Calu3 (cell line): ENCODE measurements around the gene SAV1. TPM values are rescaled to one million over a fixed set of nuclear protein-coding genes. Genes with fewer than 3 reads are reported as not detected.
"Not testable (repeated sequence)": the region's sequence is repeated elsewhere in the genome, so short reads cannot be mapped to it uniquely, and the experiment has no call there.

Source experiments
- BruUV-seq: library from RNA; stranded (reverse); fragments of 400-500 nt; replicated peaks from 2 replicates; lab custom pipeline; 2021; lab: Mats Ljungman, UMichigan
- CTCF ChIA-PET: fragments of 300-600 bp; sonication (Branson Sonifier 250); formaldehyde crosslinking; loops from one replicate; lab custom pipeline; 2022; ENCODE audit warnings: antibody characterized with exemption; lab: Charles Lee
- DNase-seq: peaks from one replicate; pipeline ENCODE4 v3.0.0; 2022
- H3K27ac Mint-ChIP-seq: one replicate; pipeline ENCODE4 v1.8.0; 2022; ENCODE audit warnings: mixed read lengths; ENCODE audit not compliant: unreplicated experiment
- H3K27me3 Mint-ChIP-seq: one replicate; pipeline ENCODE4 v1.8.0; 2022; ENCODE audit warnings: mixed read lengths; ENCODE audit not compliant: unreplicated experiment
- H3K36me3 Mint-ChIP-seq: one replicate; pipeline ENCODE4 v1.8.0; 2022; ENCODE audit warnings: mild to moderate bottlenecking, moderate library complexity, mixed read lengths; ENCODE audit not compliant: insufficient read depth, unreplicated experiment
- H3K4me1 Mint-ChIP-seq: one replicate; pipeline ENCODE4 v1.8.0; 2022; ENCODE audit warnings: mild to moderate bottlenecking, low read depth, mixed read lengths; ENCODE audit not compliant: unreplicated experiment
- H3K4me3 Mint-ChIP-seq: one replicate; pipeline ENCODE4 v1.8.0; 2022; ENCODE audit warnings: mild to moderate bottlenecking, low read depth, moderate library complexity, mixed read lengths; ENCODE audit not compliant: unreplicated experiment
- H3K9me3 Mint-ChIP-seq: one replicate; pipeline ENCODE4 v1.8.0; 2022; ENCODE audit warnings: low read depth, mixed read lengths; ENCODE audit not compliant: unreplicated experiment
- CTCF ChIP-seq: fragments of 200-600 bp; IDR thresholded peaks from one replicate; pipeline ENCODE4 v1.8.0; 2022; ENCODE audit warnings: antibody characterized with exemption; ENCODE audit not compliant: unreplicated experiment
- intact Hi-C: fragments of 100-400 bp; cut with micrococcal nuclease; formaldehyde crosslinking; loops from one replicate; pipeline ENCODE4 v1.10.0; 2022; ENCODE audit not compliant: unreplicated experiment
- total RNA-seq: library from RNA; stranded (reverse); gene quantifications from 2 replicates; pipeline ENCODE4 v1.2.3, GENCODE V29; 2022

Gene SAV1
- total RNA-seq, 1 experiment from 2014 or later, result 62.2 TPM

GRCh38 chr14:50705026-50705593 is 37.0 kb upstream of the SAV1 start:
- H3K4me3 Mint-ChIP-seq, result no peak overlapping the region
- no peak for TF ChIP-seq CTCF
- BruUV-seq, result no TSS peak
- H3K27ac Mint-ChIP-seq, result no peak overlapping the region
- no peaks in the 10 kb centered on the region for H3K9me3 Mint-ChIP-seq
- intact Hi-C loops, result no loop called here
- H3K36me3 Mint-ChIP-seq, result no peaks in the 10 kb centered on the region
- CTCF ChIA-PET, result no interaction called here
- no peaks in the 10 kb centered on the region for H3K27me3 Mint-ChIP-seq
- H3K4me1 Mint-ChIP-seq, result no peaks in the 10 kb centered on the region
- no peak for DNase-seq

GRCh38 chr14:50704454-50705010 is 36.4 kb upstream of the SAV1 start:
- no TSS peak for BruUV-seq

GRCh38 chr14:50697659-50698290 is 29.7 kb upstream of the SAV1 start:
- TF ChIP-seq CTCF, result no peak
- Mint-ChIP-seq H3K27me3 (no peaks in the 10 kb centered on the region), H3K4me1 (no peaks in the 10 kb centered on the region), H3K9me3 (peaks cover 3% of the 10 kb centered on the region), H3K36me3 (no peaks in the 10 kb centered on the region), H3K27ac (no peak overlapping the region), H3K4me3 (no peak overlapping the region)
- no TSS peak for BruUV-seq
- intact Hi-C loops, result no loop called here
- CTCF ChIA-PET, result no interaction called here
- no peak for DNase-seq

More at GRCh38 chr14:50704454-50705010, 36.4 kb upstream of the SAV1 start:
- no peak for TF ChIP-seq CTCF
- H3K9me3 Mint-ChIP-seq, result no peaks in the 10 kb centered on the region
- no peak overlapping the region for H3K4me3 Mint-ChIP-seq
- H3K4me1 Mint-ChIP-seq, result no peaks in the 10 kb centered on the region
- H3K27ac Mint-ChIP-seq, result no peak overlapping the region
- CTCF ChIA-PET, result no interaction called here
- intact Hi-C loops, result no loop called here
- no peaks in the 10 kb centered on the region for H3K27me3 Mint-ChIP-seq
- H3K36me3 Mint-ChIP-seq, result no peaks in the 10 kb centered on the region
- no peak for DNase-seq

GRCh38 chr14:50694260-50694659 is 26.2 kb upstream of the SAV1 start:
- CTCF ChIA-PET, H3K27ac Mint-ChIP-seq, H3K9me3 Mint-ChIP-seq, H3K27me3 Mint-ChIP-seq, intact Hi-C loops, DNase-seq, BruUV-seq, H3K4me3 Mint-ChIP-seq, H3K36me3 Mint-ChIP-seq, H3K4me1 Mint-ChIP-seq: not testable (repeated sequence)

GRCh38 chr14:50688875-50689274 is 20.8 kb upstream of the SAV1 start:
- Mint-ChIP-seq H3K36me3 (peaks cover 4% of the 10 kb centered on the region), H3K27me3 (no peaks in the 10 kb centered on the region), H3K4me1 (no peaks in the 10 kb centered on the region), H3K9me3 (peaks cover 3% of the 10 kb centered on the region), H3K27ac (no peak overlapping the region), H3K4me3 (no peak overlapping the region)
- no peak for DNase-seq
- intact Hi-C loops, result no loop called here
- no TSS peak for BruUV-seq
- CTCF ChIA-PET, result no interaction called here
- TF ChIP-seq CTCF, result no peak
